Heart left ventricle (tissue), 16 donors: ENCODE measurements around the gene CYP26A1. TPM values are rescaled to one million over a fixed set of nuclear protein-coding genes. Genes with fewer than 3 reads are reported as not detected.

Source experiments
- ATAC-seq, 4 donors: fragments of 200-7000 bp; cut with Tn5 transposase; one replicate each; pipeline ENCODE4 v1.9.1; 2020 to 2022; ENCODE audit warnings: moderate library complexity in 4 of 4, mild to moderate bottlenecking in 3 of 4, moderate number of reproducible peaks in 1 of 4
- DNase-seq, 5 donors: peaks; one replicate each; pipeline ENCODE4 v3.0.0-alpha.2; 2020
- H3K27ac ChIP-seq, 12 donors: fragments of 200-600 bp; sonication (generic) in 4 of 12; one replicate each; pipeline versions ENCODE4 v1.5.0 to v1.8.0; 2016 to 2022; ENCODE audit warnings: mild to moderate bottlenecking in 2 of 12
- H3K27me3 ChIP-seq, 9 donors: fragments of 200-600 bp; sonication (generic) in 2 of 9; one replicate each; pipeline versions ENCODE4 v1.5.1 to v1.8.0; 2016 to 2022; ENCODE audit warnings: mild to moderate bottlenecking in 3 of 9
- H3K36me3 ChIP-seq, 9 donors: fragments of 200-600 bp; sonication (generic) in 2 of 9; one replicate each; pipeline versions ENCODE4 v1.5.0 to v1.8.0; 2018 to 2022; ENCODE audit warnings: mild to moderate bottlenecking in 2 of 9
- H3K4me1 ChIP-seq, 12 donors: fragments of 200-600 bp; sonication (generic) in 4 of 12; one replicate each; pipeline versions ENCODE4 v1.5.0 to v1.8.0; 2016 to 2022; ENCODE audit warnings: mild to moderate bottlenecking in 3 of 12
- H3K4me3 ChIP-seq, 12 donors: fragments of 200-600 bp; sonication (generic) in 4 of 12; one replicate each; pipeline versions ENCODE4 v1.5.0 to v1.8.0; 2017 to 2022; ENCODE audit warnings: mild to moderate bottlenecking in 9 of 12, moderate library complexity in 4 of 12
- H3K9me3 ChIP-seq, 12 donors: fragments of 200-600 bp; sonication (generic) in 4 of 12; one replicate each; pipeline versions ENCODE4 v1.5.0 to v1.8.0; 2016 to 2022; ENCODE audit warnings: mild to moderate bottlenecking in 1 of 12
- POLR2A ChIP-seq, 2 donors: fragments of 450-650 bp; IDR thresholded peaks; one replicate each; pipeline ENCODE4 v1.6.1; 2017; ENCODE audit warnings: antibody characterized with exemption in 2 of 2, mild to moderate bottlenecking in 2 of 2, moderate library complexity in 2 of 2
- WGBS, 4 donors: extraction: QIAGEN DNeasy Blood & Tissue Kit in 2 of 4; methylation state at CpG; one replicate each; pipeline versions ENCODE4 v1.1.5 to v1.1.7; 2013 to 2018; 5-methylcytosine and 5-hydroxymethylcytosine counted together
- intact Hi-C, 10 donors: fragments of 100-400 bp; cut with DNase I; formaldehyde crosslinking; loops; one replicate each; pipeline versions ENCODE4 v1.11.1 to v1.14.2; 2022
- polyA plus RNA-seq, 2 donors: library from polyadenylated mRNA; stranded (reverse); fragments of 200-250 nt; gene quantifications; one replicate each; pipeline ENCODE4 v1.2.3, GENCODE V29; 2013
- total RNA-seq, 9 donors: library from RNA; depleted of rRNA in 2 of 9; stranded (reverse); fragments of >200 nt in 2 of 9; fragmentation: NEBNext Ultra II Directional in 3 of 9; extraction: Animal tissue kit (Norgen Biotek cat#: 25700) in 3 of 9; gene quantifications; one replicate each; pipeline versions ENCODE4 v1.1.0 to v1.2.4, GENCODE V29; 2016 to 2023
- TF ChIP-seq, protein P1 (sequence below), 12 donors: fragments of 200-600 bp; sonication (generic) in 4 of 12; IDR thresholded peaks; one replicate each; pipeline versions ENCODE4 v1.5.0 to v1.8.0; 2018 to 2022; ENCODE audit warnings: antibody characterized with exemption in 12 of 12, mild to moderate bottlenecking in 5 of 12
- donor health status: ischemic (EF 13 %, LVEDD 7.1; RV severe dilation, severe dysfunction).
- donor health status: healthy with polysubstance abuse.
- donor health status: DM: no; HTN: yes; CAD: no.
- donor health status: DM: no; HTN: no; CAD: no.
- donor health status: ischemic (EF 25% LVEDD 6.9; RV normal size, moderate dysfunction).
- donor health status: ischemic (EF 25% LVEDD 5.7; RV mildly dilated, moderate dysfunction).
- donor health status: healthy.
- donor health status: DM: yes; HTN: yes; CAD: no.
- donor health status: ischemic (EF 35%, LVEDD 5.7; RV mildly dilated, moderate dysfunction).
- donor health status: nonischemic (EF 11% LVEDD 7.7; RV severe dilation, severe dysfunction).
- donor health status: DM: yes; HTN: yes; CAD: no.
- donor health status: PGD.
- donor health status: ischemic (EF 29% LVEDD 5.4; RV normal size, mild dysfunction).
- donor health status: nonischemic (EF 23%, LVEDD 6.1; RV moderate dilation, normal function).

Gene CYP26A1
- total and polyA plus RNA-seq, 11 donors, result not detected

DNA sequence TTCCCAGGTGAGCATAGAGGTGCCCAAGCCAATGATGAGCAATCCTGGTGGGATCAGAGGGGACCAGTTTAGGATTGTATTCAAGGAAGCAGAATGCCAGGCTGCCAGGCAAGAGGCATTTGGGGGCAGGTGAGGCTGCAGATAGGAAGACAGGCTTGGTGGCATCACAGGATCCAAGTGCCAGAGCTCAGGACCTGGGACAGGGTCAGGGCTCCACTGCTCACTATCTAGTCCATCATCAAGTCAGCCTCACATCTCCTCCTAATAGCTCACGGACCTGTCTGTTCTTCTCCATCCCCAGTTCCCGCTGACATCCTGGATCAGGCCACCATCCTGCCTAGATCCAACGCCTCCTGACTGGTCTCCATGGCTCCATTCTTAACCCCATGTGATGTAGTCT lies 47.6 kb downstream of the CYP26A1 start:
- peaks cover 0 to 12% (median 2%) of the 10 kb centered on the region in 12 donors for H3K9me3 ChIP-seq
- intact Hi-C loops, result no loop called here
- ATAC-seq (no peak), DNase-seq (no peak)
- no peak overlapping the region for H3K27ac ChIP-seq
- peaks cover 0 to 6% (median 0%) of the 10 kb centered on the region in 9 donors for H3K27me3 ChIP-seq
- no peaks in the 10 kb centered on the region for H3K36me3 ChIP-seq
- WGBS, 4 donors, result 61 to 75% (median 65%) methylated on average over 3 of the region's 3 CpGs
- no peak overlapping the region for H3K4me3 ChIP-seq
- TF ChIP-seq, protein P1, sequence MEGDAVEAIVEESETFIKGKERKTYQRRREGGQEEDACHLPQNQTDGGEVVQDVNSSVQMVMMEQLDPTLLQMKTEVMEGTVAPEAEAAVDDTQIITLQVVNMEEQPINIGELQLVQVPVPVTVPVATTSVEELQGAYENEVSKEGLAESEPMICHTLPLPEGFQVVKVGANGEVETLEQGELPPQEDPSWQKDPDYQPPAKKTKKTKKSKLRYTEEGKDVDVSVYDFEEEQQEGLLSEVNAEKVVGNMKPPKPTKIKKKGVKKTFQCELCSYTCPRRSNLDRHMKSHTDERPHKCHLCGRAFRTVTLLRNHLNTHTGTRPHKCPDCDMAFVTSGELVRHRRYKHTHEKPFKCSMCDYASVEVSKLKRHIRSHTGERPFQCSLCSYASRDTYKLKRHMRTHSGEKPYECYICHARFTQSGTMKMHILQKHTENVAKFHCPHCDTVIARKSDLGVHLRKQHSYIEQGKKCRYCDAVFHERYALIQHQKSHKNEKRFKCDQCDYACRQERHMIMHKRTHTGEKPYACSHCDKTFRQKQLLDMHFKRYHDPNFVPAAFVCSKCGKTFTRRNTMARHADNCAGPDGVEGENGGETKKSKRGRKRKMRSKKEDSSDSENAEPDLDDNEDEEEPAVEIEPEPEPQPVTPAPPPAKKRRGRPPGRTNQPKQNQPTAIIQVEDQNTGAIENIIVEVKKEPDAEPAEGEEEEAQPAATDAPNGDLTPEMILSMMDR (IDR thresholded peaks at IDR 0.05), result no peak
- TF ChIP-seq POLR2A (IDR thresholded peaks at IDR 0.05), result no peak
- no peaks in the 10 kb centered on the region for H3K4me1 ChIP-seq

DNA sequence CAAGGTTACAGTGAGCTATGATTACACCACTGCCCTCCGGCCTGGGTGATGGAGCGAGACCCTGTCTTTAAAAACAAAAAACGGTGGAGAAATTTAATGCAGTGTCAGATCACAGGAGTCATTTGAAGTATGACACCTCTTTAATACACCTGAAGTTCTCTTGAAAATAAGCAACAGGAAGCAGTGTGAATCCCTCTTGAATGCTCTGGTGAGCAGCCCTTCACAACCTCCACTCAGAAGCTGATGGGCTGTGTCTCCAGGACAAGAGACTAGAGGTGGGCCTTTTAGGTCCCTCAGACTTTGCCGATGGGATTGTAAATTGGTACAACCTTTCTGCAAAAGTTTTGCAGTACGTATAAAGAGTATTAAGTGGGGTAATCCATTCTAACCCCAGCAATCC lies 50.1 kb downstream of the CYP26A1 start:
- Histone ChIP-seq H3K4me3 (no peak overlapping the region), H3K27ac (no peak overlapping the region), H3K4me1 (no peaks in the 10 kb centered on the region), H3K27me3 (peaks cover 0 to 6% (median 0%) of the 10 kb centered on the region in 9 donors), H3K36me3 (no peaks in the 10 kb centered on the region), H3K9me3 (peaks cover 0 to 28% (median 15%) of the 10 kb centered on the region in 12 donors)
- intact Hi-C loops, result no loop called here
- DNase-seq (no peak), ATAC-seq (no peak)
- TF ChIP-seq, protein P1 (IDR thresholded peaks at IDR 0.05), result no peak
- no peak for TF ChIP-seq POLR2A (IDR thresholded peaks at IDR 0.05)
- WGBS, 4 donors, result 89 to 94% (median 91%) methylated on average over 5 of the region's 5 CpGs

DNA sequence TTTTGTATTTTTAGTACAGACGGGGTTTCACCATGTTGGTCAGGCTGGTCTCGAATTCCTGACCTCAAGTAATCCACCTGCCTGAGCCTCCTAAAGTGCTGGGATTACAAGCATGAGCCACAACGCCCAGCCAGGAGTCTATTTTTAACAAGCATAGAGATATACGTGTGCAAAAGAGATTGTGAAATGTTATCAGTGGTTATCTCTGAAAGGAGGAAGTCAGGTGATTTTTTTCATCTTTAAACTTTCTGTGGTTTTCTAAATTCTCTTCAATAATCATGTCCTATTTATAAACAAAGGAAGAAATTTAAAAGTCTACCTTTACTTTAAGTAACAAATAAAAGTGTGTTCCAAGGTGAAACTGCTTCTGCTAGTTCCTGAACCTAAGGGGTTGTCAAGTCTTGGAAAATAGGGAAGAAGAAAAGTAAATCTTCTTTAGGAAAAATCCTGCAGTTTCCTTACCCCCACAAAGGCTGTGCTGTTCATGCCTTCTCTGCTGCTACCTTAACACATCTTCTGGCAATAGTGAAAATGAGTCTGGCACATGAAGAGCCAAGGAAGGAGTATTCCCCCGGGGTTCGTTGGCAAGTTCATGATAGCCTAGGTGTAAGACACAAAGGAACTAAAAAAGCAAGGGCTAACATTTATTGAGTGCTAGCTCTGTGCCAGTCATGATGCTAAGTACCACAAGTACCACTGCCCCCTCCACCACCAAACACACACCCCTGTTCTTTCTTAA lies 51.1 kb downstream of the CYP26A1 start:
- H3K27ac ChIP-seq, result no peak overlapping the region
- no peak for ATAC-seq
- H3K4me3 ChIP-seq, result no peak overlapping the region
- peaks cover 0 to 6% (median 0%) of the 10 kb centered on the region in 9 donors for H3K27me3 ChIP-seq
- 35 to 47% (median 44%) methylated on average over 6 of the region's 6 CpGs for WGBS, 4 donors
- TF ChIP-seq POLR2A (IDR thresholded peaks at IDR 0.05), result no peak
- TF ChIP-seq, protein P1 (IDR thresholded peaks at IDR 0.05), result no peak
- no peaks in the 10 kb centered on the region for H3K4me1 ChIP-seq
- H3K36me3 ChIP-seq, result no peaks in the 10 kb centered on the region
- no peak for DNase-seq
- intact Hi-C loops, result no loop called here
- H3K9me3 ChIP-seq, result peaks cover 0 to 28% (median 15%) of the 10 kb centered on the region in 12 donors

DNA sequence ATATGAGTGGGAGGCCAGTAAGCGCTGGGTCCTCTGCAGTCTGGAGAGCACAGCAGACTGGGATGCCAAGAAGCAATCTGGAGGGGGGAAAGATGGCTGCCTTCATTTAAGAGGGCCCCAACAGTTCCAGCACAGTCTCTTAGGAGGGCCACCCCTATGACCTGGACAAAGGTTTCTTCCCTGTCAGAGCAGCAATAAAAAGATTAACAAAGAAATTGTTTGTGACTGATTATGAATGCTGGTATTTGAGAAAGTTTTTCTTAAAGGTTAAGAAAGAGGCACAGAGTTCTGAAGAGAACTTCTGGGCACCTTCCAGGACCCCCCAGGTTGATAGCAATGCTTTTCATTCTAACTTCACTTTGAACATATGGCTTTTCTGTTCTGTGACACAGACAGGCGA lies 52.3 kb downstream of the CYP26A1 start:
- Histone ChIP-seq H3K9me3 (peaks cover 0 to 28% (median 15%) of the 10 kb centered on the region in 12 donors), H3K36me3 (no peaks in the 10 kb centered on the region), H3K4me3 (no peak overlapping the region), H3K27me3 (peaks cover 0 to 6% (median 0%) of the 10 kb centered on the region in 9 donors), H3K27ac (no peak overlapping the region), H3K4me1 (no peaks in the 10 kb centered on the region)
- no peak for TF ChIP-seq POLR2A (IDR thresholded peaks at IDR 0.05)
- TF ChIP-seq, protein P1 (IDR thresholded peaks at IDR 0.05), result no peak
- WGBS, 4 donors, result 88 to 91% (median 89%) methylated on average over 2 of the region's 2 CpGs
- intact Hi-C loops, result no loop called here
- no peak for DNase-seq
- no peak for ATAC-seq
